Rectal smooth muscle tissue (tissue), 1 donor: ENCODE measurements around the gene PSMD12.

ENCODE experiments used
- H3K27ac ChIP-seq: one replicate; pipeline ENCODE4 v1.7.0; 2013; ENCODE audit warnings: low read depth, low read length, inconsistent platforms
- H3K27me3 ChIP-seq: one replicate; pipeline ENCODE4 v1.7.0; 2013; ENCODE audit warnings: low read length; ENCODE audit not compliant: control insufficient read depth, insufficient read depth
- H3K36me3 ChIP-seq: one replicate; pipeline ENCODE4 v1.7.0; 2013; ENCODE audit warnings: low read length; ENCODE audit not compliant: control insufficient read depth, insufficient read depth
- H3K4me1 ChIP-seq: one replicate; pipeline ENCODE4 v1.7.0; 2013; ENCODE audit warnings: low read length; ENCODE audit not compliant: control insufficient read depth, insufficient read depth
- H3K4me3 ChIP-seq: one replicate; pipeline ENCODE4 v1.7.0; 2013; ENCODE audit warnings: low read length
- H3K9ac ChIP-seq: one replicate; pipeline ENCODE4 v1.7.0; 2013; ENCODE audit warnings: low read length

Gene PSMD12

DNA sequence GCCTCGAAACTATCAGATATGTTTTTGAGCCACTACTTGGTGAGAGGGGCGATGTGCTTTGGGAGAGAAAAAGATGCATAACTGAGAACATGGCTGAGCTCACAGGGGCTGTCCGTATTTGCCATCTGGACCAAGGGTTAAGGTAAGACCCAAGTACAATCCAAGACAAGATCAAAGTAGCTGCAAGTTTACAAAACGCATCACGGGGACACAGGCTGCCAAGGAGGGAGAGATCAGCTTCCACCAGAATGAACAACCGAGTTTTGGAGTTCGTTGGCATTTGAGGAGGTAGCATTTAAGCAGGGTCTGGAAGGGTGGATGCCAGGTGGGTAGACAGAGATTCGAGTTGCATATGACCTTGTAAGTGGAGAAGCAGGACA, 12.9 kb upstream of the PSMD12 start:
- Histone ChIP-seq H3K4me3 (peak overlapping the region; percentile 54), H3K9ac (no peak overlapping the region), H3K27me3 (no peaks in the 10 kb centered on the region), H3K27ac (no peak overlapping the region), H3K4me1 (peaks cover 11% of the 10 kb centered on the region), H3K36me3 (no peaks in the 10 kb centered on the region)

DNA sequence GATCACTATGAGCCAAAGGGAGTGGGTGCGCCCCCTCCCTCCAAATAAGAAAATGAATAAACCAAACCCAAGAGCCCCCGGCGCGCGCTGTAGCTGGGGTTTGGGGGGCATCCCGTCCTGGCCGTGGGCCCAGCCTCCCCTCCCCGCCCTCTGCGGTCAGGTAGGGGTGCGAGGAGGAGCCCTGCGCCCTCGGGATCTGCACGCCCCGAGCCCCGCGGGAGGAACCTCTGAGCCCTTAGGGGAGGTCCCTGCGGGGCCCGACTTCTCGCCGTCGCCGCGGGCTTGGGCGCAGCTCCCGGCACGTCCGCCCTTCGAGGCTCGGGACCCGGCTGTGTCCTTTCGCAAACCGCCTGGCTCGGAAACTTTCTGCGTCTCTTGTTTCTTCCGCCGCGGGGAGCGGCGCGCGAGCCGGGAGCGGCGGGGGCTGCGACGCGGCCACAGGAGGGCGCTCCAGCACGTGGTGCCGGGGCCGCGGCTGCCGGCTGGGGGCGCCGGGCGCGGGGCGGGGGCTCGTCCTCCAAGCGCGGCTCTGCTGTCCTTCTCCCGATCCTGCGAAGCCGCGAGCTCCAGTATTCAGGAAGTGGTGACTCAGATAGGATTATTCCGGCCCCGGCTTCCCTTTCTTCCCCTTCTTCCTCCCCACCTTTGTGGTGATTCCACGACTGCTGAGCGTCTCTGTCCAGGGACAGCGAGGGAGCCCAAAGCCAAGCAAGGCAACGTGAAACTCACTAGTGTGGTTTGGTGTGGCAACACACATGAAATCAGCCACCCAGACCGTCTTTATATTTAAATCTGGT, 12.3 kb upstream of the PSMD12 start:
- H3K4me1 ChIP-seq, result peaks cover 11% of the 10 kb centered on the region
- H3K27me3 ChIP-seq, result no peaks in the 10 kb centered on the region
- peak overlapping the region; percentile 68 for H3K9ac ChIP-seq
- no peaks in the 10 kb centered on the region for H3K36me3 ChIP-seq
- peak overlapping the region; percentile 78 for H3K27ac ChIP-seq
- H3K4me3 ChIP-seq, result peak overlapping the region; percentile 88

DNA sequence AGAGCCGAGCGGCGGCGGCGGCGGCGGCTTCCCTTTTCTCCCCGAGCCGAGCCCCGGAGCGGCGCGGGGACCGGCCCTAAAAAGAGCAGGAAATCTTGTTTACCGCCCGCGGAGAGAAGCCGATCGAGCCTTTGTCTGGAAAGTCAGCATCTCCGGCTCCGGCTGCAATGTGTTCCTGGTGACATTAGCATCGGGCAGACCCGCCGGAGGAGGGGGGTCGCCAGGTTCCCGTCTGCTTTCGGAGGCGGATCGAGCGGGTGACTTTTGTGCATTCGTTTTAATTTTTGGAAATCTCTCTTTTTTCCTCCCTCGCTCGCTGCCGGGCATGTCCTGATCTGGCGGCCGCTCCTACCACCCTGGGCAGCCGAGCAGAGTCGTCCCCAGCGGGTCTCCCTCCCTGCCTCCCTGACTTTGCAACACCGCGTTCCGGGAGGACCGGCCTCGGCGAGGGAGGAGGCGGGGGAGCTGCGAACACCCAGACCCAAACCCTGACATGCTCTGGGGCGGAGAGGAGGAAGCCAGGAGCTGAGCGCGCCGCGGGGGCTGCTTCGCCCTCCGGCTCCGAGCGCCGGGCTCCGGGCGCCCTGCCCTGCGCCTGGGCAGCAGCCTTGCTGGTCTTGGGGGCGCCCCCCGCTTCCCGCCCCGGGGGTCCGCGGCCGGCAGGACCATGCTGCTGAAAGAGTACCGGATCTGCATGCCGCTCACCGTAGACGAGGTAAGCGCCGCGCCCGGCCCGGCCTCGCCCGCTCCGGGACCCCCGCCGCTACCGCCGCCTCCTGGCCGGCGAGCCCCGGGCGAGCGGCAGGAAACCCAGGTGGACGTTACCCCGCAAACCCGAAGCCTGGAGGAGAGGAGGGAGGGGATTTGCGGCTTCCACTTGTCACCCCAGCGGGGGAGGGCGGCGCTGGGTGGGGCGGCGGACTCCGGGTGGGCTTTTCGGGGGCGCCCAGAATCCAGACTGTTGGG, 11.4 kb upstream of the PSMD12 start:
- H3K36me3 ChIP-seq, result no peaks in the 10 kb centered on the region
- H3K4me3 ChIP-seq, result peak overlapping the region; percentile 88
- H3K9ac ChIP-seq, result peak overlapping the region; percentile 68
- H3K27ac ChIP-seq, result peak overlapping the region; percentile 78
- H3K27me3 ChIP-seq, result no peaks in the 10 kb centered on the region
- H3K4me1 ChIP-seq, result peaks cover 11% of the 10 kb centered on the region

- Histone ChIP-seq H3K27me3 (no peaks in the 10 kb centered on the region), H3K36me3 (no peaks in the 10 kb centered on the region), H3K4me3 (peak within 1 kb of the TSS; percentile 88), H3K9ac (peak within 1 kb of the TSS; percentile 68), H3K27ac (peak within 1 kb of the TSS; percentile 78), H3K4me1 (peaks cover 11% of the 10 kb centered on the region)
These were observed 10.5 kb upstream of the PSMD12 start, which contains the start of gene PITPNC1 for GRCh38 chr17:67376737-67377487. TSS of gene PITPNC1 (plus strand) at chr17:67377281.

DNA sequence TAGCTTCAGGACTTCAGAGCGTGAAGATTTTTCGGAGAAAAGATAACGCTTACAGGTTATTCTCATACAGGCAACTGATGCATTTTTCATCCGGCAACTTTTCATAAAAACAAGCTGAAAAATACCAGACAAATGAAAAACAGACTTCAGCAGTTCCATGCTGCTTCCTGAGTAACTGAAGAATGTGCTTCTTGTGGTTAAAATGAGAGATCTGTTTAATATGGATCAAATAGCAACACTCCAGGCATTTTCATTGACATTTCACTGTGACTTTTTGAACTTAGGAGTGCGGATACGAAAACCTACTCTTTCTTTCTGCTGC, 10.0 kb upstream of the PSMD12 start:
- peak overlapping the region; percentile 88 for H3K4me3 ChIP-seq
- no peaks in the 10 kb centered on the region for H3K27me3 ChIP-seq
- peaks cover 11% of the 10 kb centered on the region for H3K4me1 ChIP-seq
- H3K9ac ChIP-seq, result peak overlapping the region; percentile 51
- H3K36me3 ChIP-seq, result no peaks in the 10 kb centered on the region
- peak overlapping the region; percentile 78 for H3K27ac ChIP-seq

- H3K27me3 ChIP-seq, result no peaks in the 10 kb centered on the region
- H3K4me3 ChIP-seq, result no peak overlapping the region
- H3K4me1 ChIP-seq, result peaks cover 11% of the 10 kb centered on the region
- no peak overlapping the region for H3K27ac ChIP-seq
- no peaks in the 10 kb centered on the region for H3K36me3 ChIP-seq
- no peak overlapping the region for H3K9ac ChIP-seq
These were observed 9.3 kb upstream of the PSMD12 start for GRCh38 chr17:67375716-67376115.

GRCh38 chr17:67375054-67375427, 8.7 kb upstream of the PSMD12 start:
- no peaks in the 10 kb centered on the region for H3K27me3 ChIP-seq
- H3K27ac ChIP-seq, result no peak overlapping the region
- no peaks in the 10 kb centered on the region for H3K36me3 ChIP-seq
- peaks cover 11% of the 10 kb centered on the region for H3K4me1 ChIP-seq
- H3K4me3 ChIP-seq, result no peak overlapping the region
- no peak overlapping the region for H3K9ac ChIP-seq

- H3K27ac ChIP-seq, result no peak overlapping the region
- no peak overlapping the region for H3K9ac ChIP-seq
- H3K4me3 ChIP-seq, result no peak overlapping the region
- H3K36me3 ChIP-seq, result no peaks in the 10 kb centered on the region
- no peaks in the 10 kb centered on the region for H3K27me3 ChIP-seq
- H3K4me1 ChIP-seq, result peaks cover 10% of the 10 kb centered on the region
These were observed 8.1 kb upstream of the PSMD12 start for GRCh38 chr17:67374329-67375053.

DNA sequence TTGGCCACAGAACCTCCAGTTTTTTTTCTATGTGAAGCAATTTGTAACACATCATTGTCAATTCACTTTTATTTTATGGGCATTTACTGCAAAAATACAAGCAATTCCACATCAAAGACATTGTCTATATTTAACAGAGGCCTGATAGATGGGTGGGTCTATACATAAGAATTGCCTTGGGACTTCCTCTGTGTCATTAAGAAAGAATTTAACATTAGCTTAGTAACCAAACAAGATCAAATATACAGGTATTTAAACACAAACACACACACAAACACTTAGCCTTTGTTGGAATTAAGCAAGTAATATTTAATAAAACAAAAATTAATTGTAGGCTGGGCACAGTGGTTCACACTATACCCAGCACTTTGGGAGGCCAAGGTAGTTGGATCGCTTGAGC, 6.4 kb upstream of the PSMD12 start:
- peaks cover 6% of the 10 kb centered on the region for H3K4me1 ChIP-seq
- no peak overlapping the region for H3K27ac ChIP-seq
- H3K9ac ChIP-seq, result no peak overlapping the region
- H3K36me3 ChIP-seq, result no peaks in the 10 kb centered on the region
- H3K4me3 ChIP-seq, result no peak overlapping the region
- H3K27me3 ChIP-seq, result no peaks in the 10 kb centered on the region

DNA sequence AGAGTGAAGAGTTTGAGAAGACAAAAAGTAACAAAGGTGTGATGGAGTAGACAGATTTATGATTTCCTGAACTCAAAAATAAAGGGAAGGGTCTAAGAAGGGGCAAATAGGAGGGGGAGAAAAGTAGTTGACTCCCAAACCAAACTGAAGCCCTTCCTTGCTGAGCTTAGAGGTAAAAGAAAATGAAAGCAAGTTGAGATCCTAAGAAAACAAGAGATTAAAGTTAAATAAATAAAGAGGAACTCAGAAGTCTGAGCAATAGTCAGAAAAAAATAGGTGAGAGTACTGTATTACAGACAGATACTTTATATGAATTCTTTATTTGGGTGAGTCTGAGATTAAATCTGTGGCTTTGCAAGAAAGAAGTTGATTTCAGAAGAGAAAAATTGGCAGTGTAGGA, 3.3 kb upstream of the PSMD12 start:
- Histone ChIP-seq H3K36me3 (no peaks in the 10 kb centered on the region), H3K4me1 (peaks cover 5% of the 10 kb centered on the region), H3K27me3 (no peaks in the 10 kb centered on the region), H3K9ac (no peak overlapping the region), H3K4me3 (no peak overlapping the region), H3K27ac (no peak overlapping the region)

GRCh38 chr17:67365738-67366192, 612 bp downstream of the PSMD12 start:
- Histone ChIP-seq H3K36me3 (no peaks in the 10 kb centered on the region), H3K4me3 (peak overlapping the region; percentile 82), H3K27ac (peak overlapping the region; percentile 93), H3K27me3 (no peaks in the 10 kb centered on the region), H3K4me1 (peaks cover 6% of the 10 kb centered on the region), H3K9ac (peak overlapping the region; percentile 91)
